Measurements from ENCODE around the gene ZFYVE27. TPM values are rescaled to one million over a fixed set of nuclear protein-coding genes. Genes with fewer than 3 reads are reported as not detected.

ZFYVE27 gene
- total RNA-seq, 4 donors from 2014 or later, result 61.1 to 121 (median 89.3) TPM

GRCh38 chr10:97733256-97733655 is 3.7 kb upstream of the ZFYVE27 start:
- TF ChIP-seq POLR2A (IDR thresholded peaks at IDR 0.05), result no peak
- TF ChIP-seq, protein P1, sequence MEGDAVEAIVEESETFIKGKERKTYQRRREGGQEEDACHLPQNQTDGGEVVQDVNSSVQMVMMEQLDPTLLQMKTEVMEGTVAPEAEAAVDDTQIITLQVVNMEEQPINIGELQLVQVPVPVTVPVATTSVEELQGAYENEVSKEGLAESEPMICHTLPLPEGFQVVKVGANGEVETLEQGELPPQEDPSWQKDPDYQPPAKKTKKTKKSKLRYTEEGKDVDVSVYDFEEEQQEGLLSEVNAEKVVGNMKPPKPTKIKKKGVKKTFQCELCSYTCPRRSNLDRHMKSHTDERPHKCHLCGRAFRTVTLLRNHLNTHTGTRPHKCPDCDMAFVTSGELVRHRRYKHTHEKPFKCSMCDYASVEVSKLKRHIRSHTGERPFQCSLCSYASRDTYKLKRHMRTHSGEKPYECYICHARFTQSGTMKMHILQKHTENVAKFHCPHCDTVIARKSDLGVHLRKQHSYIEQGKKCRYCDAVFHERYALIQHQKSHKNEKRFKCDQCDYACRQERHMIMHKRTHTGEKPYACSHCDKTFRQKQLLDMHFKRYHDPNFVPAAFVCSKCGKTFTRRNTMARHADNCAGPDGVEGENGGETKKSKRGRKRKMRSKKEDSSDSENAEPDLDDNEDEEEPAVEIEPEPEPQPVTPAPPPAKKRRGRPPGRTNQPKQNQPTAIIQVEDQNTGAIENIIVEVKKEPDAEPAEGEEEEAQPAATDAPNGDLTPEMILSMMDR (IDR thresholded peaks at IDR 0.05), result no peak
- H3K27ac ChIP-seq, result no peak overlapping the region

GRCh38 chr10:97734021-97734420 is 2.9 kb upstream of the ZFYVE27 start:
- TF ChIP-seq, protein P1 (IDR thresholded peaks at IDR 0.05), result no peak
- no peak for TF ChIP-seq POLR2A (IDR thresholded peaks at IDR 0.05)
- H3K27ac ChIP-seq, result no peak overlapping the region
- no peaks in the 10 kb centered on the region for H3K36me3 ChIP-seq
- DNase-seq, result no peak
- peaks cover 0 to 11% (median 9%) of the 10 kb centered on the region in 4 donors for H3K4me1 ChIP-seq
- no peaks in the 10 kb centered on the region for H3K27me3 ChIP-seq
- no peak overlapping the region for H3K4me3 ChIP-seq
- no peaks in the 10 kb centered on the region for H3K9me3 ChIP-seq

More at GRCh38 chr10:97733256-97733655, 3.7 kb upstream of the ZFYVE27 start:
- Histone ChIP-seq H3K4me1 (peaks cover 0 to 4% (median 3%) of the 10 kb centered on the region in 4 donors), H3K27me3 (no peaks in the 10 kb centered on the region), H3K9me3 (no peaks in the 10 kb centered on the region), H3K4me3 (no peak overlapping the region), H3K36me3 (no peaks in the 10 kb centered on the region)
- DNase-seq, result no peak

- no peak for DNase-seq
- H3K4me3 ChIP-seq, result peak overlapping the region; percentile 79 to 97 (median 94)
- H3K9me3 ChIP-seq, result no peaks in the 10 kb centered on the region
- TF ChIP-seq, protein P1 (IDR thresholded peaks at IDR 0.05), result no peak
- no peak for TF ChIP-seq POLR2A (IDR thresholded peaks at IDR 0.05)
- peaks cover 0 to 13% (median 0%) of the 10 kb centered on the region in 3 donors for H3K36me3 ChIP-seq
- no peaks in the 10 kb centered on the region for H3K27me3 ChIP-seq
- H3K27ac ChIP-seq, result peak overlapping the region; percentile 93 to 98 (median 95)
- peaks cover 0 to 12% (median 9%) of the 10 kb centered on the region in 4 donors for H3K4me1 ChIP-seq
These were observed 476 bp upstream of the ZFYVE27 start for GRCh38 chr10:97736403-97736901.

- Histone ChIP-seq H3K9me3 (no peaks in the 10 kb centered on the region), H3K27ac (peak overlapping the region; percentile 93 to 98 (median 95)), H3K36me3 (peaks cover 0 to 21% (median 0%) of the 10 kb centered on the region in 3 donors), H3K4me1 (peaks cover 0 to 12% (median 9%) of the 10 kb centered on the region in 4 donors), H3K4me3 (peak overlapping the region; percentile 79 to 97 (median 94)), H3K27me3 (no peaks in the 10 kb centered on the region)
- DNase-seq, result no peak
- TF ChIP-seq, protein P1 (IDR thresholded peaks at IDR 0.05), result no peak
- TF ChIP-seq POLR2A (IDR thresholded peaks at IDR 0.05), result no peak
These were observed 890 bp downstream of the ZFYVE27 start for GRCh38 chr10:97737770-97738265.

- DNase-seq, result no peak
- peaks cover 0 to 29% (median 0%) of the 10 kb centered on the region in 3 donors for H3K36me3 ChIP-seq
These were observed 1.7 kb downstream of the ZFYVE27 start for GRCh38 chr10:97738616-97739015.

More at GRCh38 chr10:97738616-97739015, 1.7 kb downstream of the ZFYVE27 start:
- no peak overlapping the region for H3K27ac ChIP-seq
- H3K9me3 ChIP-seq, result no peaks in the 10 kb centered on the region
- H3K4me1 ChIP-seq, result peaks cover 0 to 12% (median 9%) of the 10 kb centered on the region in 4 donors
- no peak overlapping the region for H3K4me3 ChIP-seq
- TF ChIP-seq, protein P1 (IDR thresholded peaks at IDR 0.05), result no peak
- no peak for TF ChIP-seq POLR2A (IDR thresholded peaks at IDR 0.05)
- no peaks in the 10 kb centered on the region for H3K27me3 ChIP-seq

All from Peyer's patch (tissue), 4 donors.